ENCODE results near the gene RASSF8. TPM values are rescaled to one million over a fixed set of nuclear protein-coding genes. Genes with fewer than 3 reads are reported as not detected.
A peak's percentile ranks its signal among the peaks of the same experiment; 100 is the strongest.

The RASSF8 gene
- total RNA-seq, 4 donors from 2014 or later, result 93.2 to 127 (median 111) TPM

DNA sequence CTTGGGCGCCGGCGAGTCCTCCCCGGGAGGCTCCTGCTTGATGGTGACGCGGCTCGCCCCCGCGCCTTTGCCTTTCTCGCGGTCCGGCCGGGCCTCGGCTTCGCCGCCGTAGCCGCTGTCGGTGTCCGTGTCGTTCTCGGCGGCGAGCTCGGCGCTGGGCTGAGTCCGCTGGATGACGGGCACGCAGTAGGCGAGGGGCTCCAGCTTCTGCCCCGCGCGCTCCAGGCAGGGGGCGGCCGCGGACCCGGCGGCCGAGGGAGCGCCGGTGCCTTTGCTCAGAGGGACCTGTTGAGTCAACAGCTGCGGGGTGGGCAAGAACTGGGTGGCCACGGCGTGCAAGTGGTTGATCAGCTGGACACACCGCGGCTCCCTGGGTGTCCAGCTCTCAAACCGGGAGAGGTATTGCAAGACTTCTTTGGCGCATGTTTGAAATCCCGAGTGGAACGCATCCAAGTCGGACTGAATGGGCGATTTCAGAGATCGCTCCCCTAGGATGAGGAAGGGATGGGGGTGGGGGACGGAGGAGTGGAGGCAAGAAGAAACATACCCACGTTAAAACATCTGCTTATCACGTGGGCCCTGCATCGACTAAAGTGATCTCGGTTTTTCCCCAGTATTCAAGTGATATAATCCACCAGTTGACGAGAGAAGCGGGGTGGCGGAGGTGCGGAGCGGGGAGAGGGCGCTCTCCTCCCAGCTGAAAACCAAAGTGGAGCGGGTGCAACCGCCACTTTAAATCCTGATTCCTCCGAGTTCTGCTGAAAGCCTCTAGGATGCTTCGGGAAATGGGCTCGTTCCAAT is 164.4 kb downstream of the RASSF8 start:
- Histone ChIP-seq H3K4me3 (peak overlapping the region; percentile 53 to 70), H3K27ac (peak overlapping the region; percentile 96 to 98 (median 98)), H3K27me3 (no peaks in the 10 kb centered on the region), H3K9me3 (no peaks in the 10 kb centered on the region), H3K4me1 (peaks cover 0 to 68% (median 4%) of the 10 kb centered on the region in 3 donors), H3K36me3 (no peaks in the 10 kb centered on the region)
- 0 to 2% methylated on average over 2 to 12 of the region's 69 CpGs for WGBS, 2 donors (ENCODE audit: low coverage in 1 of 2)
- peak; percentile 20 for ATAC-seq
- TF ChIP-seq, protein P1, sequence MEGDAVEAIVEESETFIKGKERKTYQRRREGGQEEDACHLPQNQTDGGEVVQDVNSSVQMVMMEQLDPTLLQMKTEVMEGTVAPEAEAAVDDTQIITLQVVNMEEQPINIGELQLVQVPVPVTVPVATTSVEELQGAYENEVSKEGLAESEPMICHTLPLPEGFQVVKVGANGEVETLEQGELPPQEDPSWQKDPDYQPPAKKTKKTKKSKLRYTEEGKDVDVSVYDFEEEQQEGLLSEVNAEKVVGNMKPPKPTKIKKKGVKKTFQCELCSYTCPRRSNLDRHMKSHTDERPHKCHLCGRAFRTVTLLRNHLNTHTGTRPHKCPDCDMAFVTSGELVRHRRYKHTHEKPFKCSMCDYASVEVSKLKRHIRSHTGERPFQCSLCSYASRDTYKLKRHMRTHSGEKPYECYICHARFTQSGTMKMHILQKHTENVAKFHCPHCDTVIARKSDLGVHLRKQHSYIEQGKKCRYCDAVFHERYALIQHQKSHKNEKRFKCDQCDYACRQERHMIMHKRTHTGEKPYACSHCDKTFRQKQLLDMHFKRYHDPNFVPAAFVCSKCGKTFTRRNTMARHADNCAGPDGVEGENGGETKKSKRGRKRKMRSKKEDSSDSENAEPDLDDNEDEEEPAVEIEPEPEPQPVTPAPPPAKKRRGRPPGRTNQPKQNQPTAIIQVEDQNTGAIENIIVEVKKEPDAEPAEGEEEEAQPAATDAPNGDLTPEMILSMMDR (IDR thresholded peaks at IDR 0.05), result peak in 3 of 4 experiments; percentile 25 to 52 (median 36)
- TF ChIP-seq POLR2AphosphoS5 (IDR thresholded peaks at IDR 0.05) (peak; percentile 31), POLR2A (IDR thresholded peaks at IDR 0.05) (peak; percentile 37 to 52), EP300 (IDR thresholded peaks at IDR 0.05) (no peak)

DNA sequence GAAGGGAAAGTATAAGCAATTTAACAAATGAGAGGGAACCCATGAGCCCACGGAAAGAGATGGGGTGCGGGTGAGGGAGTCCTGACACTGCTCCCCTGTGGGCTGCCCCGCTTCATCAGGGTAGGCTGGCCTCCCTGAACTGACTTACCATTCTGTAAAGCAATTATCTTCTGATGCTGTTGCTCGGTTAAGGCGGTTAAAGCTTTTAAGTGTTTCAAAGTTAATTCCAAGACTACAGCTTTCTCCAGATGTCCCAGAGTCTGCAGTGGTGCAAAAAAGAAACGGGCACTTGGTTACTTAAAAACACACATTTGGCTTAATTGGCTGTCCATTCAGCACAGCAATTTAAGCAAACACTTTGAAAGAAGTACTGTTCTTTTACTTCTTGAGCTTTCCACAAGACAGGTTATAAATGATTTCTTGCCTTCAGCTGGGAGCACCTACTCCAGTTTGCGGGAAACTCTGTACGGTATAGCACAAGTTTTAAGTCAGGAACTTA is 165.0 kb downstream of the RASSF8 start:
- Histone ChIP-seq H3K36me3 (no peaks in the 10 kb centered on the region), H3K9me3 (no peaks in the 10 kb centered on the region), H3K4me3 (peak overlapping the region; percentile 53 to 70), H3K27me3 (no peaks in the 10 kb centered on the region), H3K27ac (peak overlapping the region; percentile 96 to 98 (median 98)), H3K4me1 (peaks cover 0 to 61% (median 4%) of the 10 kb centered on the region in 3 donors)
- WGBS, 2 donors (ENCODE audit: low coverage in 1 of 2), result 3 to 7% methylated on average over 7 to 8 of the region's 8 CpGs
- no peak for ATAC-seq
- no peak for TF ChIP-seq POLR2A (IDR thresholded peaks at IDR 0.05)
- no peak for TF ChIP-seq POLR2AphosphoS5 (IDR thresholded peaks at IDR 0.05)
- TF ChIP-seq, protein P1 (IDR thresholded peaks at IDR 0.05), result no peak
- TF ChIP-seq EP300 (IDR thresholded peaks at IDR 0.05), result no peak

DNA sequence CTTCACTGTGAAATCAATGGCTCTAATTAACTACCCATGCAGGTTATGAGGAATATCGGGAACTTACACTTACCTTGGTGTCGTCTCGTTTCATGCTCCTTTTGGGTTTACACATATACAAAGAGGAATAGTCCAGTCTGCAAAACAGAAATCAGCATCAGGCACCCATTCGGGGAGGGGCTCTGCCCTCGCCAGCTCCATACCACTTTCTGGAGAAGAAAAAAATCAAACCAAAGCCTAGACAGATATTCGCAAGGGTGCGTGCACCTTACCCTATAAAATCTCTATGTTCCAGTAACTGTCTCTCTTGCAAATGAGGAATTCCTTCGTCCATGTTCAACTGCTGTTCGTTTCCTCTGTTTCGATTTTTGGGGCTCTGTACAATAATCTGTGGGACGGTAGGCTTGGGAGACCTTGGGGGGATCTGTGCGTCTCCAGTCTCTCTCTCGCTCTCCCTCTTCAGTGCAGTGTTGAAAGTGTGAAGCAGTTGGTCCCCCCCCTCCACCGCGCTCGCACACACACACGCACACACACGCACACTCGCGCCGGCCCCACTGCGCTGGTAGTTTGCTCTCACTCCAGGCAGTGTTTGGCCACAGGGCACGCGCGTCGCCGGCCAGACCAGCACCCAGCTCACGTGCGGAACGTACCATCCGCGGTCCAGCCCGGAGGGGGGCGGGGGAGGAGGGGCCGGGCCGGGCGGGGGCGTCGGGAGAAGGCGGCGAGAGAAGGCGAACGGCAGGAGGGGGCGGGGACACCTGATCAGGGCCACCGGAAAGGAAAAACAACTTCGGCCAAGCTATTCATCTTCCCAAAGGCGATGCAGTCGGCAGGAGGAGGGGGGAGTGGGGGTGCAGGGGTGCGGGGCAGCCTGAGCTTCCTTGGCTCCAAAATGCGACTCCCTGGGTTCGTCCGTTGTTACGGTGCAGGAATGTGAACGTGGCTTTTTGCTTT is 166.2 kb downstream of the RASSF8 start, which contains the start of gene BHLHE41:
BHLHE41 (minus strand) TSS at position 592 of the 954 bp plus-strand sequence; CDS start at position 334, 258 bp downstream.
- ATAC-seq, result peak; percentile 53

More for the DNA sequence above, 166.2 kb downstream of the RASSF8 start, which contains the start of gene BHLHE41:
- no peaks in the 10 kb centered on the region for H3K9me3 ChIP-seq
- peak within 1 kb of the TSS; percentile 96 to 98 (median 98) for H3K27ac ChIP-seq
- 0 to 2% methylated on average over 10 to 22 of the region's 54 CpGs for WGBS, 2 donors (ENCODE audit: low coverage in 1 of 2)
- H3K4me1 ChIP-seq, result peaks cover 0 to 51% (median 3%) of the 10 kb centered on the region in 3 donors
- TF ChIP-seq EP300 (IDR thresholded peaks at IDR 0.05) (no peak), POLR2A (IDR thresholded peaks at IDR 0.05) (peak; percentile 80), POLR2AphosphoS5 (IDR thresholded peaks at IDR 0.05) (peak; percentile 96)
- TF ChIP-seq, protein P1 (IDR thresholded peaks at IDR 0.05), result peak in 1 of 4 experiments; percentile 14
- H3K27me3 ChIP-seq, result no peaks in the 10 kb centered on the region
- peak within 1 kb of the TSS; percentile 53 to 70 for H3K4me3 ChIP-seq
- H3K36me3 ChIP-seq, result no peaks in the 10 kb centered on the region
